GM12878 (cell line): ENCODE data around the gene ZNF367.
"Not testable (repeated sequence)": the region's sequence is repeated elsewhere in the genome, so short reads cannot be mapped to it uniquely, and the experiment has no call there.

Experiments
- ATF3 ChIP-seq: IDR thresholded peaks from 2 replicates; pipeline ENCODE4 v1.6.1; 2011; ENCODE audit warnings: low read depth, mild to moderate bottlenecking, low read length, moderate library complexity, borderline replicate concordance; ENCODE audit errors: extremely low read depth
- ATF7 ChIP-seq: fragments of 450-650 bp; IDR thresholded peaks from 2 replicates; pipeline ENCODE4 v1.6.1; 2016; ENCODE audit warnings: low read depth, mild to moderate bottlenecking
- CEBPB ChIP-seq, 2 experiments: fragments of 150-350 bp in 1 of 2; IDR thresholded peaks; 2 replicates each; pipeline ENCODE4 v1.6.1; 2012 to 2014; ENCODE audit warnings: low read depth in 2 of 2, low read length in 2 of 2, borderline replicate concordance in 1 of 2, inconsistent platforms in 1 of 2
- ELK1 ChIP-seq: IDR thresholded peaks from 2 replicates; pipeline ENCODE4 v1.6.1; 2012; ENCODE audit warnings: low read depth, low read length, improper control_type of control experiment
- POLR2A ChIP-seq: IDR thresholded peaks from 2 replicates; pipeline ENCODE4 v1.6.1; 2011; ENCODE audit warnings: low read depth, mild to moderate bottlenecking, low read length
- RAD51 ChIP-seq: fragments of 450-650 bp; IDR thresholded peaks from 2 replicates; pipeline ENCODE4 v1.6.1; 2016; ENCODE audit warnings: moderate library complexity, mild to moderate bottlenecking, inconsistent platforms
- REST ChIP-seq: IDR thresholded peaks from 2 replicates; pipeline ENCODE4 v1.6.1; 2012; ENCODE audit warnings: mild to moderate bottlenecking, low read depth, low read length
- ZZZ3 ChIP-seq: IDR thresholded peaks from 2 replicates; pipeline ENCODE4 v1.6.1; 2011; ENCODE audit warnings: low read depth; ENCODE audit not compliant: control insufficient read depth, insufficient read length
- TF ChIP-seq, protein P1 (sequence below), 3 experiments: IDR thresholded peaks in 2 of 3; conservative IDR thresholded peaks in 1 of 3; 2 replicates each; pipeline ENCODE4 v1.5.1; 2011; ENCODE audit warnings: low read depth in 3 of 3, low read length in 3 of 3, mild to moderate bottlenecking in 3 of 3, control low read depth in 2 of 3, moderate library complexity in 2 of 3, inconsistent platforms in 1 of 3, mixed read lengths in 1 of 3; ENCODE audit not compliant: control insufficient read depth in 2 of 3, insufficient read depth in 1 of 3; ENCODE audit errors: extremely low read depth in 1 of 3

DNA sequence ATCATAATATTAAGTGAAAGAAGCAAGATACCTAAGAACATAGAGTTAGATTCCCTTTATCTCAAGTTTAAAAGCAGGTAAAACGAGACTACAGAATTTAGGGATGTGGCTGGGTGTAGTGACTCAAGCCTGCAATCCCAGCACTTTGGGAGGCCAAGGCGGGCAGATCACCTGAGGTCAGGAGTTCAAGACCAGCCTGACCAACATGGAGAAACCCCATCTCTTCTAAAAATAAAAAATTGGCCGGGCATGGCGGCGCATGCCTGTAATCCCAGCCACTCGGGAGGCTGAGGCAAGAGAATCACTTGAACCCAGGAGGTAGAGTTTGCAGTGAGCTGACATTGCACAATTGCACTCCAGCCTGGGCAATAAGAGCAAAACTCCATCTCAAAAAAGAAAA lies 56.1 kb downstream of the ZNF367 start:
- TF ChIP-seq POLR2A; ATF7; ZZZ3; REST; ATF3; ELK1; CEBPB (IDR thresholded peaks at IDR 0.05; ENCODE audit: borderline replicate concordance in 1 of 2, low read depth in 2 of 2, low read length in 2 of 2); RAD51: not testable (repeated sequence)
- TF ChIP-seq, protein P1, sequence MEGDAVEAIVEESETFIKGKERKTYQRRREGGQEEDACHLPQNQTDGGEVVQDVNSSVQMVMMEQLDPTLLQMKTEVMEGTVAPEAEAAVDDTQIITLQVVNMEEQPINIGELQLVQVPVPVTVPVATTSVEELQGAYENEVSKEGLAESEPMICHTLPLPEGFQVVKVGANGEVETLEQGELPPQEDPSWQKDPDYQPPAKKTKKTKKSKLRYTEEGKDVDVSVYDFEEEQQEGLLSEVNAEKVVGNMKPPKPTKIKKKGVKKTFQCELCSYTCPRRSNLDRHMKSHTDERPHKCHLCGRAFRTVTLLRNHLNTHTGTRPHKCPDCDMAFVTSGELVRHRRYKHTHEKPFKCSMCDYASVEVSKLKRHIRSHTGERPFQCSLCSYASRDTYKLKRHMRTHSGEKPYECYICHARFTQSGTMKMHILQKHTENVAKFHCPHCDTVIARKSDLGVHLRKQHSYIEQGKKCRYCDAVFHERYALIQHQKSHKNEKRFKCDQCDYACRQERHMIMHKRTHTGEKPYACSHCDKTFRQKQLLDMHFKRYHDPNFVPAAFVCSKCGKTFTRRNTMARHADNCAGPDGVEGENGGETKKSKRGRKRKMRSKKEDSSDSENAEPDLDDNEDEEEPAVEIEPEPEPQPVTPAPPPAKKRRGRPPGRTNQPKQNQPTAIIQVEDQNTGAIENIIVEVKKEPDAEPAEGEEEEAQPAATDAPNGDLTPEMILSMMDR (IDR thresholded peaks at IDR 0.05 in 2 of 3, conservative IDR thresholded peaks at IDR 0.05 in 1 of 3; ENCODE audit: control insufficient read depth in 2 of 3, extremely low read depth in 1 of 3, insufficient read depth in 1 of 3, low read depth in 3 of 3, low read length in 3 of 3) = not testable (repeated sequence)
